ENCODE results near the gene FAM50B. TPM values are rescaled to one million over a fixed set of nuclear protein-coding genes. Genes with fewer than 3 reads are reported as not detected.

FAM50B gene
- total RNA-seq (10 to 100 TPM in 3 of 5 experiments, 1 to 10 TPM in 2; 3.4 to 14.1 (median 12.0) TPM), polyA plus RNA-seq (10 to 100 TPM in 1 of 2 donors, 1 to 10 TPM in 1; 6.4 to 22.9 TPM), total RNA-seq (2.8 reads per million, percentile 15 among the genes with 10 or more reads in this experiment)

- Mint-ChIP-seq H3K4me1 (peaks cover 0 to 26% (median 16%) of the 10 kb centered on the region in 7 donors), H3K4me3 (peak within 1 kb of the TSS; percentile 68 to 89 (median 80)), H3K27ac (peak within 1 kb of the TSS; percentile 27 to 95 (median 78)), H3K36me3 (peaks cover 0 to 9% (median 3%) of the 10 kb centered on the region in 5 donors), H3K9me3 (peaks cover 0 to 12% (median 3%) of the 10 kb centered on the region in 11 donors), H3K27me3 (peaks cover 0 to 3% (median 0%) of the 10 kb centered on the region in 5 donors)
- peak; percentile 99 for ATAC-seq
- Histone ChIP-seq H3K36me3 (ENCODE audit: control insufficient read depth in 2 of 3, insufficient read depth in 3 of 3, low read length in 3 of 3) (no peaks in the 10 kb centered on the region), H3K4me1 (ENCODE audit: control insufficient read depth in 2 of 2, insufficient read depth in 2 of 2, low read length in 2 of 2) (peaks cover 0 to 6% of the 10 kb centered on the region in 2 donors), H3K27ac (ENCODE audit: low read depth, low read length) (peak within 1 kb of the TSS; percentile 59), H3K27me3 (ENCODE audit: control insufficient read depth in 2 of 2, insufficient read depth in 2 of 2, low read length in 2 of 2) (no peaks in the 10 kb centered on the region), H3K4me3 (ENCODE audit: low read length) (peak within 1 kb of the TSS; percentile 72), H3K9me3 (ENCODE audit: control insufficient read depth in 2 of 3, low read length in 3 of 3) (peaks cover 0 to 6% (median 0%) of the 10 kb centered on the region in 3 experiments)
- intact Hi-C loops (cut with micrococcal nuclease), result loop anchor here (1.0 to 5.0 kb wide), 16 partner anchors 19 to 780 kb away; partner anchors contain the start of genes ECI2 (in 2 of the 2) and RIPK1 (in 1 of the 2)
- ChIA-PET CTCF (interaction anchor here (0.6 to 2.5 kb wide), 19 partner anchors 9 to 1079 kb away, joined by 3 to 16 read pairs (median 3); a partner anchor contains a TSS), POLR2A (interaction anchor here (0.6 to 2.5 kb wide), 12 partner anchors 9 to 590 kb away, joined by 3 to 12 read pairs (median 3); a partner anchor contains a TSS)
- DNase-seq, result peak; percentile 84 to 92 (median 90)
Observed at GRCh38 chr6:3848925-3849605, at the start of gene FAM50B. Gene FAM50B, plus strand, starts transcription at chr6:3849373. Its CDS starts 439 bp downstream, at chr6:3849812.

GRCh38 chr6:3799719-3800118, 49.5 kb upstream of the FAM50B start:
- Mint-ChIP-seq H3K27ac (no peak overlapping the region), H3K9me3 (peaks cover 0 to 2% (median 0%) of the 10 kb centered on the region in 11 donors), H3K4me3 (no peak overlapping the region), H3K4me1 (no peaks in the 10 kb centered on the region), H3K36me3 (no peaks in the 10 kb centered on the region), H3K27me3 (peaks cover 0 to 7% (median 5%) of the 10 kb centered on the region in 5 donors)
- intact Hi-C loops (cut with micrococcal nuclease), result no loop called here
- DNase-seq (no peak), ATAC-seq (no peak)
- H3K4me3 ChIP-seq (ENCODE audit: low read length), result no peak overlapping the region
- CTCF ChIA-PET, result no interaction called here
- no peaks in the 10 kb centered on the region for H3K9me3 ChIP-seq (ENCODE audit: control insufficient read depth in 2 of 3, low read length in 3 of 3)
- no peak overlapping the region for H3K27ac ChIP-seq (ENCODE audit: low read depth, low read length)
- H3K36me3 ChIP-seq (ENCODE audit: control insufficient read depth in 2 of 3, insufficient read depth in 3 of 3, low read length in 3 of 3), result no peaks in the 10 kb centered on the region
- no peaks in the 10 kb centered on the region for H3K27me3 ChIP-seq (ENCODE audit: control insufficient read depth in 2 of 2, insufficient read depth in 2 of 2, low read length in 2 of 2)
- H3K4me1 ChIP-seq (ENCODE audit: control insufficient read depth in 2 of 2, insufficient read depth in 2 of 2, low read length in 2 of 2), result no peaks in the 10 kb centered on the region
- POLR2A ChIA-PET, result no interaction called here

- Mint-ChIP-seq H3K36me3 (no peaks in the 10 kb centered on the region), H3K4me1 (no peaks in the 10 kb centered on the region), H3K27me3 (peaks cover 5 to 10% (median 5%) of the 10 kb centered on the region in 5 donors), H3K9me3 (peaks cover 0 to 2% (median 0%) of the 10 kb centered on the region in 11 donors), H3K4me3 (no peak overlapping the region), H3K27ac (no peak overlapping the region)
- ChIA-PET POLR2A (no interaction called here), CTCF (no interaction called here)
- Histone ChIP-seq H3K9me3 (ENCODE audit: control insufficient read depth in 2 of 3, low read length in 3 of 3) (no peaks in the 10 kb centered on the region), H3K4me1 (ENCODE audit: control insufficient read depth in 2 of 2, insufficient read depth in 2 of 2, low read length in 2 of 2) (no peaks in the 10 kb centered on the region), H3K27ac (ENCODE audit: low read depth, low read length) (no peak overlapping the region), H3K4me3 (ENCODE audit: low read length) (no peak overlapping the region), H3K36me3 (ENCODE audit: control insufficient read depth in 2 of 3, insufficient read depth in 3 of 3, low read length in 3 of 3) (no peaks in the 10 kb centered on the region), H3K27me3 (ENCODE audit: control insufficient read depth in 2 of 2, insufficient read depth in 2 of 2, low read length in 2 of 2) (no peaks in the 10 kb centered on the region)
- intact Hi-C loops (cut with micrococcal nuclease), result no loop called here
- no peak for DNase-seq
- ATAC-seq, result no peak
Observed at GRCh38 chr6:3800850-3801591, 48.2 kb upstream of the FAM50B start.

- Mint-ChIP-seq H3K27me3 (peaks cover 5 to 10% (median 5%) of the 10 kb centered on the region in 5 donors), H3K36me3 (no peaks in the 10 kb centered on the region), H3K4me3 (no peak overlapping the region), H3K9me3 (peaks cover 0 to 2% (median 0%) of the 10 kb centered on the region in 11 donors), H3K27ac (no peak overlapping the region), H3K4me1 (no peaks in the 10 kb centered on the region)
- Histone ChIP-seq H3K27me3 (ENCODE audit: control insufficient read depth in 2 of 2, insufficient read depth in 2 of 2, low read length in 2 of 2) (no peaks in the 10 kb centered on the region), H3K4me3 (ENCODE audit: low read length) (no peak overlapping the region), H3K4me1 (ENCODE audit: control insufficient read depth in 2 of 2, insufficient read depth in 2 of 2, low read length in 2 of 2) (no peaks in the 10 kb centered on the region), H3K9me3 (ENCODE audit: control insufficient read depth in 2 of 3, low read length in 3 of 3) (no peaks in the 10 kb centered on the region), H3K27ac (ENCODE audit: low read depth, low read length) (no peak overlapping the region), H3K36me3 (ENCODE audit: control insufficient read depth in 2 of 3, insufficient read depth in 3 of 3, low read length in 3 of 3) (no peaks in the 10 kb centered on the region)
- POLR2A ChIA-PET, result no interaction called here
- CTCF ChIA-PET, result no interaction called here
- ATAC-seq (no peak), DNase-seq (no peak)
- intact Hi-C loops (cut with micrococcal nuclease), result no loop called here
Observed at GRCh38 chr6:3801960-3802359, 47.2 kb upstream of the FAM50B start.

- CTCF ChIA-PET, result no interaction called here
- DNase-seq (no peak), ATAC-seq (no peak)
- H3K36me3 ChIP-seq (ENCODE audit: control insufficient read depth in 2 of 3, insufficient read depth in 3 of 3, low read length in 3 of 3), result no peaks in the 10 kb centered on the region
- Mint-ChIP-seq H3K4me3 (no peak overlapping the region), H3K4me1 (no peaks in the 10 kb centered on the region), H3K27me3 (peaks cover 5 to 14% (median 5%) of the 10 kb centered on the region in 5 donors), H3K27ac (no peak overlapping the region), H3K9me3 (peaks cover 0 to 2% (median 0%) of the 10 kb centered on the region in 11 donors), H3K36me3 (no peaks in the 10 kb centered on the region)
- no peaks in the 10 kb centered on the region for H3K9me3 ChIP-seq (ENCODE audit: control insufficient read depth in 2 of 3, low read length in 3 of 3)
- H3K4me3 ChIP-seq (ENCODE audit: low read length), result no peak overlapping the region
- POLR2A ChIA-PET, result no interaction called here
- intact Hi-C loops (cut with micrococcal nuclease), result no loop called here
- no peaks in the 10 kb centered on the region for H3K27me3 ChIP-seq (ENCODE audit: control insufficient read depth in 2 of 2, insufficient read depth in 2 of 2, low read length in 2 of 2)
- H3K4me1 ChIP-seq (ENCODE audit: control insufficient read depth in 2 of 2, insufficient read depth in 2 of 2, low read length in 2 of 2), result no peaks in the 10 kb centered on the region
- no peak overlapping the region for H3K27ac ChIP-seq (ENCODE audit: low read depth, low read length)
Observed at GRCh38 chr6:3803627-3804468, 45.3 kb upstream of the FAM50B start.

- no peaks in the 10 kb centered on the region for H3K4me1 ChIP-seq (ENCODE audit: control insufficient read depth in 2 of 2, insufficient read depth in 2 of 2, low read length in 2 of 2)
- CTCF ChIA-PET, result no interaction called here
- POLR2A ChIA-PET, result no interaction called here
- H3K9me3 Mint-ChIP-seq, result peaks cover 0 to 2% (median 0%) of the 10 kb centered on the region in 11 donors
- H3K27ac Mint-ChIP-seq, result no peak overlapping the region
- no peak overlapping the region for H3K27ac ChIP-seq (ENCODE audit: low read depth, low read length)
- H3K36me3 ChIP-seq (ENCODE audit: control insufficient read depth in 2 of 3, insufficient read depth in 3 of 3, low read length in 3 of 3), result no peaks in the 10 kb centered on the region
- H3K4me1 Mint-ChIP-seq, result no peaks in the 10 kb centered on the region
- H3K27me3 Mint-ChIP-seq, result peaks cover 0 to 8% (median 5%) of the 10 kb centered on the region in 5 donors
- no peak overlapping the region for H3K4me3 Mint-ChIP-seq
- H3K27me3 ChIP-seq (ENCODE audit: control insufficient read depth in 2 of 2, insufficient read depth in 2 of 2, low read length in 2 of 2), result no peaks in the 10 kb centered on the region
- H3K4me3 ChIP-seq (ENCODE audit: low read length), result no peak overlapping the region
- intact Hi-C loops (cut with micrococcal nuclease), result no loop called here
- no peaks in the 10 kb centered on the region for H3K36me3 Mint-ChIP-seq
- ATAC-seq, result no peak
- no peaks in the 10 kb centered on the region for H3K9me3 ChIP-seq (ENCODE audit: control insufficient read depth in 2 of 3, low read length in 3 of 3)
- DNase-seq, result no peak
Observed at GRCh38 chr6:3804964-3805363, 44.2 kb upstream of the FAM50B start.

All from naive thymus-derived CD4-positive, alpha-beta T cell (primary cell).